ENCODE measurements around the gene FRAS1.

DNA sequence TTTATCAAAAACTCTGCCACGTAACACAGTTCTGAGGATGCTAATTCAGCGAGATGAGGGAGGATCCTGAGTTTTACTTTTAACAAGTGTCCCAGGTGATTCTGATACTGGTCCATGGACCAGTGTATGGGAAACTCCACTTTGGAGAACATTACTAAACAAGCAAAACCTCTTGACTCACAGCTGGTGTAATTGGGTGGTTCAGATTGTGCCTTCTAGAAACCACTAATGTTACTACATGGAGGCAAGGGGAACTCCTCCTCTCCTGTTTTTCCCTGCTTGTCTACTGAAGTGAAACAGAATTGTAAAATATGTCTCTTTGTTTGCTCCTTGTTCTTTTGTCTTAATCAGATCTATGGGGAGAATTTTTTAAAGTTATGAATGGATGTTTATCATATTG lies 62.6 kb downstream of the FRAS1 start:
- TF ChIP-seq, protein P1, sequence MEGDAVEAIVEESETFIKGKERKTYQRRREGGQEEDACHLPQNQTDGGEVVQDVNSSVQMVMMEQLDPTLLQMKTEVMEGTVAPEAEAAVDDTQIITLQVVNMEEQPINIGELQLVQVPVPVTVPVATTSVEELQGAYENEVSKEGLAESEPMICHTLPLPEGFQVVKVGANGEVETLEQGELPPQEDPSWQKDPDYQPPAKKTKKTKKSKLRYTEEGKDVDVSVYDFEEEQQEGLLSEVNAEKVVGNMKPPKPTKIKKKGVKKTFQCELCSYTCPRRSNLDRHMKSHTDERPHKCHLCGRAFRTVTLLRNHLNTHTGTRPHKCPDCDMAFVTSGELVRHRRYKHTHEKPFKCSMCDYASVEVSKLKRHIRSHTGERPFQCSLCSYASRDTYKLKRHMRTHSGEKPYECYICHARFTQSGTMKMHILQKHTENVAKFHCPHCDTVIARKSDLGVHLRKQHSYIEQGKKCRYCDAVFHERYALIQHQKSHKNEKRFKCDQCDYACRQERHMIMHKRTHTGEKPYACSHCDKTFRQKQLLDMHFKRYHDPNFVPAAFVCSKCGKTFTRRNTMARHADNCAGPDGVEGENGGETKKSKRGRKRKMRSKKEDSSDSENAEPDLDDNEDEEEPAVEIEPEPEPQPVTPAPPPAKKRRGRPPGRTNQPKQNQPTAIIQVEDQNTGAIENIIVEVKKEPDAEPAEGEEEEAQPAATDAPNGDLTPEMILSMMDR (IDR thresholded peaks at IDR 0.05) = no peak
- no peak for TF ChIP-seq POLR2A (IDR thresholded peaks at IDR 0.05)
